ENCODE results near the gene SCN9A.

SCN9A gene

GRCh38 chr2:166157578-166157977 lies 218.2 kb downstream of the SCN9A start:
- Histone ChIP-seq H3K79me2 (no peaks in the 10 kb centered on the region), H3K4me2 (ENCODE audit: low read length) (no peak overlapping the region), H3K27me3 (ENCODE audit: control insufficient read depth, insufficient read depth, low read length) (no peaks in the 10 kb centered on the region), H3K36me3 (ENCODE audit: control insufficient read depth, insufficient read depth, low read length) (no peaks in the 10 kb centered on the region), H2AFZ (no peak overlapping the region), H3K4me1 (no peaks in the 10 kb centered on the region), H3K9ac (no peak overlapping the region), H3K27ac (no peak overlapping the region), H3K4me3 (ENCODE audit: low read depth, low read length) (no peak overlapping the region), H3K9me3 (ENCODE audit: control insufficient read depth, low read length) (no peaks in the 10 kb centered on the region)
- TF ChIP-seq, protein P1, sequence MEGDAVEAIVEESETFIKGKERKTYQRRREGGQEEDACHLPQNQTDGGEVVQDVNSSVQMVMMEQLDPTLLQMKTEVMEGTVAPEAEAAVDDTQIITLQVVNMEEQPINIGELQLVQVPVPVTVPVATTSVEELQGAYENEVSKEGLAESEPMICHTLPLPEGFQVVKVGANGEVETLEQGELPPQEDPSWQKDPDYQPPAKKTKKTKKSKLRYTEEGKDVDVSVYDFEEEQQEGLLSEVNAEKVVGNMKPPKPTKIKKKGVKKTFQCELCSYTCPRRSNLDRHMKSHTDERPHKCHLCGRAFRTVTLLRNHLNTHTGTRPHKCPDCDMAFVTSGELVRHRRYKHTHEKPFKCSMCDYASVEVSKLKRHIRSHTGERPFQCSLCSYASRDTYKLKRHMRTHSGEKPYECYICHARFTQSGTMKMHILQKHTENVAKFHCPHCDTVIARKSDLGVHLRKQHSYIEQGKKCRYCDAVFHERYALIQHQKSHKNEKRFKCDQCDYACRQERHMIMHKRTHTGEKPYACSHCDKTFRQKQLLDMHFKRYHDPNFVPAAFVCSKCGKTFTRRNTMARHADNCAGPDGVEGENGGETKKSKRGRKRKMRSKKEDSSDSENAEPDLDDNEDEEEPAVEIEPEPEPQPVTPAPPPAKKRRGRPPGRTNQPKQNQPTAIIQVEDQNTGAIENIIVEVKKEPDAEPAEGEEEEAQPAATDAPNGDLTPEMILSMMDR (IDR thresholded peaks at IDR 0.05) = no peak

GRCh38 chr2:166156985-166157490 lies 218.7 kb downstream of the SCN9A start:
- Histone ChIP-seq H3K4me2 (ENCODE audit: low read length) (no peak overlapping the region), H3K79me2 (no peaks in the 10 kb centered on the region), H3K9ac (no peak overlapping the region), H3K4me3 (ENCODE audit: low read depth, low read length) (no peak overlapping the region), H3K9me3 (ENCODE audit: control insufficient read depth, low read length) (no peaks in the 10 kb centered on the region), H3K36me3 (ENCODE audit: control insufficient read depth, insufficient read depth, low read length) (no peaks in the 10 kb centered on the region), H2AFZ (no peak overlapping the region), H3K4me1 (no peaks in the 10 kb centered on the region), H3K27me3 (ENCODE audit: control insufficient read depth, insufficient read depth, low read length) (no peaks in the 10 kb centered on the region), H3K27ac (no peak overlapping the region)
- TF ChIP-seq, protein P1 (IDR thresholded peaks at IDR 0.05) = no peak

GRCh38 chr2:166155589-166155988 lies 220.2 kb downstream of the SCN9A start:
- H3K27me3 ChIP-seq (ENCODE audit: control insufficient read depth, insufficient read depth, low read length) = no peaks in the 10 kb centered on the region
- no peaks in the 10 kb centered on the region for H3K79me2 ChIP-seq
- TF ChIP-seq, protein P1 (IDR thresholded peaks at IDR 0.05) = no peak
- no peak overlapping the region for H3K4me2 ChIP-seq (ENCODE audit: low read length)
- no peak overlapping the region for H3K27ac ChIP-seq
- no peak overlapping the region for H3K9ac ChIP-seq
- no peaks in the 10 kb centered on the region for H3K4me1 ChIP-seq
- H3K9me3 ChIP-seq (ENCODE audit: control insufficient read depth, low read length) = no peaks in the 10 kb centered on the region
- H2AFZ ChIP-seq = no peak overlapping the region
- no peaks in the 10 kb centered on the region for H3K36me3 ChIP-seq (ENCODE audit: control insufficient read depth, insufficient read depth, low read length)
- H3K4me3 ChIP-seq (ENCODE audit: low read depth, low read length) = no peak overlapping the region

GRCh38 chr2:166154685-166155338 lies 220.9 kb downstream of the SCN9A start:
- H2AFZ ChIP-seq = no peak overlapping the region
- TF ChIP-seq, protein P1 (IDR thresholded peaks at IDR 0.05) = no peak
- H3K27ac ChIP-seq = no peak overlapping the region
- no peaks in the 10 kb centered on the region for H3K9me3 ChIP-seq (ENCODE audit: control insufficient read depth, low read length)
- no peak overlapping the region for H3K4me3 ChIP-seq (ENCODE audit: low read depth, low read length)
- no peak overlapping the region for H3K9ac ChIP-seq
- no peaks in the 10 kb centered on the region for H3K27me3 ChIP-seq (ENCODE audit: control insufficient read depth, insufficient read depth, low read length)
- no peak overlapping the region for H3K4me2 ChIP-seq (ENCODE audit: low read length)
- no peaks in the 10 kb centered on the region for H3K36me3 ChIP-seq (ENCODE audit: control insufficient read depth, insufficient read depth, low read length)
- no peaks in the 10 kb centered on the region for H3K4me1 ChIP-seq
- no peaks in the 10 kb centered on the region for H3K79me2 ChIP-seq

GRCh38 chr2:166152064-166152463 lies 223.7 kb downstream of the SCN9A start:
- Histone ChIP-seq H3K4me2 (ENCODE audit: low read length) (no peak overlapping the region), H3K9ac (no peak overlapping the region), H3K9me3 (ENCODE audit: control insufficient read depth, low read length) (no peaks in the 10 kb centered on the region), H3K79me2 (no peaks in the 10 kb centered on the region), H3K27ac (no peak overlapping the region), H2AFZ (no peak overlapping the region), H3K4me1 (no peaks in the 10 kb centered on the region), H3K36me3 (ENCODE audit: control insufficient read depth, insufficient read depth, low read length) (no peaks in the 10 kb centered on the region), H3K27me3 (ENCODE audit: control insufficient read depth, insufficient read depth, low read length) (no peaks in the 10 kb centered on the region), H3K4me3 (ENCODE audit: low read depth, low read length) (no peak overlapping the region)
- TF ChIP-seq, protein P1 (IDR thresholded peaks at IDR 0.05) = no peak
